ENCODE results near the gene PICALM.
"Not testable (repeated sequence)": the region's sequence is repeated elsewhere in the genome, so short reads cannot be mapped to it uniquely, and the experiment has no call there.

Gene PICALM

GRCh38 chr11:85955531-85955930, 113.4 kb downstream of the PICALM start:
- H3K27me3 ChIP-seq (replicated peaks; ENCODE audit: control insufficient read depth, insufficient read depth, low read length), result no peaks in the 10 kb centered on the region
- no peak for DNase-seq (ENCODE audit: extremely low read depth, insufficient read length)

GRCh38 chr11:85953491-85954143, 115.3 kb downstream of the PICALM start:
- Histone ChIP-seq H3K36me3 (ENCODE audit: control insufficient read depth, insufficient read depth, low read length) (peaks cover 6% of the 10 kb centered on the region; the same call in 1 of the 2 replicates), H3K27me3 (replicated peaks; ENCODE audit: control insufficient read depth, insufficient read depth, low read length) (no peaks in the 10 kb centered on the region), H3K4me3 (replicated peaks; ENCODE audit: low read depth, low read length) (no peak overlapping the region)
- TF ChIP-seq CTCF (IDR thresholded peaks at IDR 0.05; ENCODE audit: insufficient read depth, low read length, poor library complexity, severe bottlenecking), result no peak
- DNase-seq (ENCODE audit: extremely low read depth, insufficient read length), result no peak

More at GRCh38 chr11:85955531-85955930, 113.4 kb downstream of the PICALM start:
- Histone ChIP-seq H3K4me3 (replicated peaks; ENCODE audit: low read depth, low read length) (no peak overlapping the region), H3K36me3 (ENCODE audit: control insufficient read depth, insufficient read depth, low read length) (peaks cover 6% of the 10 kb centered on the region)
- no peak for TF ChIP-seq CTCF (IDR thresholded peaks at IDR 0.05; ENCODE audit: insufficient read depth, low read length, poor library complexity, severe bottlenecking)

GRCh38 chr11:85952108-85952485, 116.8 kb downstream of the PICALM start:
- DNase-seq (ENCODE audit: extremely low read depth, insufficient read length); H3K36me3 ChIP-seq (ENCODE audit: control insufficient read depth, insufficient read depth, low read length); H3K27me3 ChIP-seq (replicated peaks; ENCODE audit: control insufficient read depth, insufficient read depth, low read length); H3K4me3 ChIP-seq (replicated peaks; ENCODE audit: low read depth, low read length): not testable (repeated sequence)

GRCh38 chr11:85951428-85952107, 117.3 kb downstream of the PICALM start:
- H3K27me3 ChIP-seq (replicated peaks; ENCODE audit: control insufficient read depth, insufficient read depth, low read length), result no peaks in the 10 kb centered on the region
- TF ChIP-seq CTCF (IDR thresholded peaks at IDR 0.05; ENCODE audit: insufficient read depth, low read length, poor library complexity, severe bottlenecking), result no peak
- H3K4me3 ChIP-seq (replicated peaks; ENCODE audit: low read depth, low read length), result no peak overlapping the region
- no peak for DNase-seq (ENCODE audit: extremely low read depth, insufficient read length)
- H3K36me3 ChIP-seq (ENCODE audit: control insufficient read depth, insufficient read depth, low read length), result peaks cover 4% of the 10 kb centered on the region; the same call in 1 of the 2 replicates

- DNase-seq (ENCODE audit: extremely low read depth, insufficient read length), result no peak
- Histone ChIP-seq H3K27me3 (replicated peaks; ENCODE audit: control insufficient read depth, insufficient read depth, low read length) (no peaks in the 10 kb centered on the region), H3K36me3 (ENCODE audit: control insufficient read depth, insufficient read depth, low read length) (peaks cover 3% of the 10 kb centered on the region; the same call in 1 of the 2 replicates), H3K4me3 (replicated peaks; ENCODE audit: low read depth, low read length) (no peak overlapping the region)
- no peak for TF ChIP-seq CTCF (IDR thresholded peaks at IDR 0.05; ENCODE audit: insufficient read depth, low read length, poor library complexity, severe bottlenecking)
Measured at GRCh38 chr11:85951049-85951405, 117.9 kb downstream of the PICALM start.

GRCh38 chr11:85950317-85951048, 118.4 kb downstream of the PICALM start:
- Histone ChIP-seq H3K27me3 (replicated peaks; ENCODE audit: control insufficient read depth, insufficient read depth, low read length) (no peaks in the 10 kb centered on the region), H3K36me3 (ENCODE audit: control insufficient read depth, insufficient read depth, low read length) (peaks cover under 1% of the 10 kb centered on the region; the same call in 1 of the 2 replicates), H3K4me3 (replicated peaks; ENCODE audit: low read depth, low read length) (no peak overlapping the region)
- TF ChIP-seq CTCF (IDR thresholded peaks at IDR 0.05; ENCODE audit: insufficient read depth, low read length, poor library complexity, severe bottlenecking), result no peak
- DNase-seq (ENCODE audit: extremely low read depth, insufficient read length), result no peak
